Tibial nerve (tissue), 4 donors: Measurements from ENCODE around the gene ZGPAT. TPM values are rescaled to one million over a fixed set of nuclear protein-coding genes. Genes with fewer than 3 reads are reported as not detected.

Experiments used
- DNase-seq, 2 donors: peaks; one replicate each; pipeline ENCODE4 v3.0.0-alpha.2; 2019; ENCODE audit warnings: low spot score in 2 of 2
- H3K27ac ChIP-seq, 4 donors: fragments of 200-600 bp; sonication (generic) in 3 of 4; one replicate each; pipeline ENCODE4 v1.5.1; 2017 to 2019; ENCODE audit warnings: mild to moderate bottlenecking in 1 of 4
- H3K27me3 ChIP-seq, 2 donors: fragments of 200-600 bp; sonication (generic) in 1 of 2; one replicate each; pipeline versions ENCODE4 v1.5.1 to v1.6.0; 2017 to 2019
- H3K36me3 ChIP-seq, 3 donors: fragments of 200-600 bp; sonication (generic); one replicate each; pipeline ENCODE4 v1.5.1; 2018 to 2019
- H3K4me1 ChIP-seq, 4 donors: fragments of 200-600 bp; sonication (generic) in 3 of 4; one replicate each; pipeline ENCODE4 v1.5.1; 2017 to 2019
- H3K4me3 ChIP-seq, 4 donors: fragments of 200-600 bp; sonication (generic) in 3 of 4; one replicate each; pipeline ENCODE4 v1.5.1; 2017 to 2019; ENCODE audit warnings: mild to moderate bottlenecking in 1 of 4, moderate library complexity in 1 of 4
- H3K9me3 ChIP-seq, 4 donors: fragments of 200-600 bp; sonication (generic) in 3 of 4; one replicate each; pipeline ENCODE4 v1.5.1; 2017 to 2019
- CTCF ChIP-seq, 5 experiments: fragments of 200-600 bp in 3 of 5; fragments of 450-650 bp in 2 of 5; sonication (generic) in 3 of 5; IDR thresholded peaks; one replicate each; pipeline ENCODE4 v1.5.1; 2016 to 2019; ENCODE audit warnings: antibody characterized with exemption in 5 of 5, mild to moderate bottlenecking in 3 of 5, moderate library complexity in 2 of 5
- EP300 ChIP-seq, 2 donors: sonication (generic); formaldehyde crosslinking; IDR thresholded peaks; one replicate each; pipeline ENCODE4 v1.6.1; 2017; ENCODE audit warnings: antibody characterized with exemption in 2 of 2, mild to moderate bottlenecking in 1 of 2
- POLR2A ChIP-seq, 2 donors: fragments of 450-650 bp; IDR thresholded peaks; one replicate each; pipeline ENCODE4 v1.6.1; 2017; ENCODE audit warnings: antibody characterized with exemption in 2 of 2, mild to moderate bottlenecking in 2 of 2, moderate library complexity in 2 of 2
- WGBS, 2 donors: methylation state at CpG; one replicate each; pipeline ENCODE4 v1.1.5; 2018; 5-methylcytosine and 5-hydroxymethylcytosine counted together
- small RNA-seq: library from RNA; depleted of rRNA; stranded (forward); fragments of <200 nt; gene quantifications from one replicate; pipeline ENCODE3, GENCODE V24; 2016
- total RNA-seq, 4 donors: library from RNA; depleted of rRNA; stranded (reverse); fragments of >200 nt; gene quantifications; one replicate each; pipeline ENCODE4 v1.1.0, GENCODE V29; 2016

ZGPAT gene
- total RNA-seq, 4 donors from 2014 or later: 27.5 to 70.8 (median 40.9) TPM

GRCh38 chr20:63785691-63786131 is 77.9 kb downstream of the ZGPAT start:
- TF ChIP-seq EP300 (IDR thresholded peaks at IDR 0.05): no peak
- TF ChIP-seq CTCF (IDR thresholded peaks at IDR 0.05): no peak
- TF ChIP-seq POLR2A (IDR thresholded peaks at IDR 0.05): no peak
- Histone ChIP-seq H3K9me3 (no peaks in the 10 kb centered on the region), H3K27ac (no peak overlapping the region), H3K36me3 (peaks cover 0 to 33% (median 0%) of the 10 kb centered on the region in 3 donors), H3K27me3 (no peaks in the 10 kb centered on the region), H3K4me1 (peaks cover 0 to 3% (median 0%) of the 10 kb centered on the region in 4 donors), H3K4me3 (no peak overlapping the region)
- no peak for DNase-seq
- 64 to 68% methylated on average over 14 of the region's 14 CpGs for WGBS, 2 donors

Small RNA genes within 50 kb of the gene (small RNA-seq; reads per million reads assigned to genes)
- gene LIME1 (not detected), gene TNFRSF6B (not detected)

Other genes starting within 250 kb of the ZGPAT start
- not detected for gene KCNQ2, start 235.4 kb upstream of the ZGPAT start, total RNA-seq
- gene EEF1A2, start 209.0 kb upstream of the ZGPAT start, total RNA-seq: not detected
- gene PPDPF, start 187.3 kb upstream of the ZGPAT start, total RNA-seq: 100 to 1,000 TPM in 3 of 4 donors, 10 to 100 TPM in 1; 59.0 to 165 (median 119) TPM
- under 1 TPM in 2 of 4 donors, not detected in 2; 0.21 to 0.90 TPM for gene PTK6, start 170.7 kb upstream of the ZGPAT start, total RNA-seq
- not detected for gene SRMS, start 160.3 kb upstream of the ZGPAT start, total RNA-seq
- gene FNDC11, start 153.9 kb upstream of the ZGPAT start, total RNA-seq: 1 to 10 TPM in 1 of 4 donors, under 1 TPM in 2, not detected in 1; 0.21 to 1.4 (median 0.30) TPM
- 10 to 100 TPM; 16.3 to 33.7 (median 24.7) TPM for gene HELZ2, start 133.8 kb upstream of the ZGPAT start, total RNA-seq
- 10 to 100 TPM; 12.5 to 14.7 (median 13.7) TPM for gene GMEB2, start 80.9 kb upstream of the ZGPAT start, total RNA-seq
- 10 to 100 TPM; 12.3 to 26.4 (median 15.5) TPM for gene STMN3, start 54.6 kb upstream of the ZGPAT start, total RNA-seq
- 10 to 100 TPM; 28.2 to 62.4 (median 46.7) TPM for gene RTEL1, start 49.7 kb upstream of the ZGPAT start, total RNA-seq
- gene TNFRSF6B, start 11.4 kb upstream of the ZGPAT start, total RNA-seq: 10 to 100 TPM in 3 of 4 donors, 1 to 10 TPM in 1; 8.0 to 61.2 (median 35.9) TPM
- 10 to 100 TPM; 36.9 to 71.1 (median 50.9) TPM for gene ARFRP1, start 63 bp upstream of the ZGPAT start, total RNA-seq
- 10 to 100 TPM; 11.4 to 51.9 (median 17.6) TPM for gene LIME1, start 28.6 kb downstream of the ZGPAT start, total RNA-seq
- 100 to 1,000 TPM in 1 of 4 donors, 10 to 100 TPM in 3; 71.5 to 126 (median 72.5) TPM for gene SLC2A4RG, start 31.7 kb downstream of the ZGPAT start, total RNA-seq
- gene ZBTB46, start 123.2 kb downstream of the ZGPAT start, total RNA-seq: 10 to 100 TPM; 11.5 to 20.4 (median 12.6) TPM
- gene ABHD16B, start 153.5 kb downstream of the ZGPAT start, total RNA-seq: not detected
- gene TPD52L2, start 157.2 kb downstream of the ZGPAT start, total RNA-seq: 100 to 1,000 TPM; 108 to 122 (median 115) TPM
- 10 to 100 TPM; 30.6 to 40.2 (median 32.1) TPM for gene DNAJC5, start 187.1 kb downstream of the ZGPAT start, total RNA-seq
- 10 to 100 TPM; 31.2 to 96.0 (median 50.0) TPM for gene UCKL1, start 248.4 kb downstream of the ZGPAT start, total RNA-seq